Heart left ventricle (tissue), 13 donors: ENCODE measurements around the gene WDSUB1.

ENCODE experiments used
- POLR2A ChIP-seq, 2 donors: fragments of 450-650 bp; IDR thresholded peaks; one replicate each; pipeline ENCODE4 v1.6.1; 2017; ENCODE audit warnings: antibody characterized with exemption in 2 of 2, mild to moderate bottlenecking in 2 of 2, moderate library complexity in 2 of 2
- TF ChIP-seq, protein P1 (sequence below), 12 donors: fragments of 200-600 bp; sonication (generic) in 4 of 12; IDR thresholded peaks; one replicate each; pipeline versions ENCODE4 v1.5.0 to v1.8.0; 2018 to 2022; ENCODE audit warnings: antibody characterized with exemption in 12 of 12, mild to moderate bottlenecking in 5 of 12
- donor health status: ischemic (EF 13 %, LVEDD 7.1; RV severe dilation, severe dysfunction).
- donor health status: DM: no; HTN: yes; CAD: no.
- donor health status: DM: no; HTN: no; CAD: no.
- donor health status: ischemic (EF 25% LVEDD 6.9; RV normal size, moderate dysfunction).
- donor health status: ischemic (EF 25% LVEDD 5.7; RV mildly dilated, moderate dysfunction).
- donor health status: ischemic (EF 35%, LVEDD 5.7; RV mildly dilated, moderate dysfunction).
- donor health status: nonischemic (EF 11% LVEDD 7.7; RV severe dilation, severe dysfunction).
- donor health status: DM: yes; HTN: yes; CAD: no.
- donor health status: PGD.
- donor health status: ischemic (EF 29% LVEDD 5.4; RV normal size, mild dysfunction).
- donor health status: nonischemic (EF 23%, LVEDD 6.1; RV moderate dilation, normal function).

DNA sequence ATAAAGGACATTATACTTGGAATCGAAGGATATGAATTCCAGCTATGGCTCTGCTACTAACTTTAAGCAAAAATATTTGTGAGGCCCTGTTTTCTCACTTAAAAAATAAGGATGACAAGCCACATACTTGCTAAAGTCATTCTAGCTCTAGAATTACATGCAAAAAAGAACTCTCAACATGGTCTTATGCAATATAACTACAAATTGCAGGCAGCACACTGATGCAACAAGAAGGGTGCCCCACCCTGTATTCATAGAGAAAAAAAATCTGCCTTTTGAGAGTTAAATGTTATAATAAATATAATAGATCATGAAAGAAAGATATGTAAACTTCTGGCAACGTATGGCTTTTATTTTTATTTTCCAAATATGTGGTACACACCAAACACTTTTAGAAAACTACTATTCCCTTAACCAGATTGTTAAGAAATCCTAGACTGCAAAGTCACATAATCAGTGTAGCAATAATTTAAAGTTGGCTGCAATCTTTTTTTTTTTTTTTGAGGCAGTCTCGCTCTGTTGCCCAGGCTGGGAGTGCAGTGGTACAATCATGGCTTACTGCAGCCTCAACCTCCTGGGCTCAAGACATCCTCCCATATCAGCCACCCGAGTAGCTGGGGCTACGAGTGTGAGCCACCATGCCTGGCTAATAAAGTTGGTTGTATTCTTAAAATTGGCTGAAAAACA is 40.2 kb upstream of the WDSUB1 start:
- TF ChIP-seq, protein P1, sequence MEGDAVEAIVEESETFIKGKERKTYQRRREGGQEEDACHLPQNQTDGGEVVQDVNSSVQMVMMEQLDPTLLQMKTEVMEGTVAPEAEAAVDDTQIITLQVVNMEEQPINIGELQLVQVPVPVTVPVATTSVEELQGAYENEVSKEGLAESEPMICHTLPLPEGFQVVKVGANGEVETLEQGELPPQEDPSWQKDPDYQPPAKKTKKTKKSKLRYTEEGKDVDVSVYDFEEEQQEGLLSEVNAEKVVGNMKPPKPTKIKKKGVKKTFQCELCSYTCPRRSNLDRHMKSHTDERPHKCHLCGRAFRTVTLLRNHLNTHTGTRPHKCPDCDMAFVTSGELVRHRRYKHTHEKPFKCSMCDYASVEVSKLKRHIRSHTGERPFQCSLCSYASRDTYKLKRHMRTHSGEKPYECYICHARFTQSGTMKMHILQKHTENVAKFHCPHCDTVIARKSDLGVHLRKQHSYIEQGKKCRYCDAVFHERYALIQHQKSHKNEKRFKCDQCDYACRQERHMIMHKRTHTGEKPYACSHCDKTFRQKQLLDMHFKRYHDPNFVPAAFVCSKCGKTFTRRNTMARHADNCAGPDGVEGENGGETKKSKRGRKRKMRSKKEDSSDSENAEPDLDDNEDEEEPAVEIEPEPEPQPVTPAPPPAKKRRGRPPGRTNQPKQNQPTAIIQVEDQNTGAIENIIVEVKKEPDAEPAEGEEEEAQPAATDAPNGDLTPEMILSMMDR (IDR thresholded peaks at IDR 0.05) = no peak
- no peak for TF ChIP-seq POLR2A (IDR thresholded peaks at IDR 0.05)
